NCI-H2107 (cell line): Measurements from ENCODE around the gene TP53BP1.

Source experiments
- DNase-seq: peaks from one replicate; lab custom pipeline; 2025; lab: John Stamatoyannopoulos, UW

The TP53BP1 gene

DNA sequence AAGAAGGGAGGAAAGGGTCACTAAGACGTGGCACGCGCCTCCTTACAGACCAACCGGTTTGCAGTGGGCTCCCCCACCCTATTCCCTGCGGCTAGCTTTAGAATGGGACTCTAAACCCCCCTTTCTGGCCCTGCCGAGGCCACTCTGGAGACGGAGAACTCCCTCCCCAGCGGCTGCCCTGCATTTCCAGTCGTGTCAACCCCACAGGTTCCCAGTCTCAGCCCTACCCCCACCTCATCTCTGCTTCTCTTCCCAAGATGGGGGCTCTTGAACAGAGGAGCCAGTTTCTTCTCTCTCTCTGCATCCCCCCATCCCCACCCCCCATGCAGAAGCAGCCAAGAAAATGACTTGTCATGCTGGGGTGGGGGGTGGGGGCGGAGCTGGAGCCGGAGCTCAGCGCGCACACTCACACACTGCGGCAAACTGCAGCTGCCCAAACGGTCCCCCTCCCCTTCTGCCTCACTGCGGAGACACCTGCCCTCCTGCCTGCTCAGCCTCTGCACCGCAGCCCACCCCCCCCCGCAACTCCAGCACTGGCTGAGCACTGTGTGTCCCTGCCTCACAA, 25.3 kb upstream of the TP53BP1 start:
- no peak for DNase-seq

- no peak for DNase-seq
These were observed 24.6 kb upstream of the TP53BP1 start, which contains the start of gene MAP1A for GRCh38 chr15:43517354-43518196. MAP1A (plus strand) TSS chr15:43517608; CDS start chr15:43521474, 3,866 bp downstream.

DNA sequence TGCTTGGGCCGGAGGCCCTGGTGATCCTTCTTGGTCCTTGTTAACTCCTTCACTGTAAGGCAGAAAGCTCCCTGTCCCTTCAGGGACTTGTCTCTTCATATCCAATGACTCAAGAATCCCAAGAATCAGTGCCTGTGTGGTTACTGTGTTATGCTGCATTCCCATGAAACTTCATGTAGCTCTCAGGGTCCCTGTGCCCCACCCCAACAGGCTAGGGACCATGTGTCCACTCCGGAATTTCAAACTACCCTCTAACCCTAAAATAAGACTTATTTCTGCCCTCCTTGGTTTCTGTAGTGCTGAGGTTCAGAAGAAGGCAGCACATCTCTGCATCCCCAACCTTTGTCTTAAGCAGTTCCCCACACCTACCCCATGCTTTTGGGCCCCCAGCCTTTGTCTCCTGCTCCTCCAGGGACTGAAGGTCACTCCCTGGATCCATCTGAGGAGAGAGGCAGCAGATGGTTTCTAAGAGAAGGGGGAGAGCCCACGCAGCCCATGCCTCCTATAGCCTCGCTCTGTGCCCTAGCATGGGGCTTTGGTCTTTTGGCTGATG, 23.9 kb upstream of the TP53BP1 start:
- DNase-seq = no peak

DNA sequence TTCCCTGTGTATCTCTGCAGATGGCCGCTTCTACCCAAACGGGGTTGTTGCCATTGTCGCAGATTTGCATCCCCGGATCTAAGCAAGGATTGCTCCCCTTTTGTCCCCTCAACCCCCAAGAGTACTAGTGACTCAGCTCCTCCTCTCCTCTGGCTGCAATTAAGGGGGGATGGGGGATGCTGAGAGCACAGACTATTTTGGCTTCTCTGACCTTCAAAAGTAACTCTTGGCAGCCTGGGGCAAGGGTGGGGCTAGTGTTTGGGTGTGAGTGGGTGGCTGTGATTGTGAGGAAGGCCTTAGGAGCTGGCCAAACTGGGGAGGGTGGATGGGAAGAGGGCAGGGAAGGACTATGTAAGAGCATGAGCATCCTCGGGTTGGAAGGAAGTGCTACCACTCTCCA, 23.2 kb upstream of the TP53BP1 start:
- no peak for DNase-seq

GRCh38 chr15:43515741-43516140, 22.8 kb upstream of the TP53BP1 start:
- DNase-seq = no peak

DNA sequence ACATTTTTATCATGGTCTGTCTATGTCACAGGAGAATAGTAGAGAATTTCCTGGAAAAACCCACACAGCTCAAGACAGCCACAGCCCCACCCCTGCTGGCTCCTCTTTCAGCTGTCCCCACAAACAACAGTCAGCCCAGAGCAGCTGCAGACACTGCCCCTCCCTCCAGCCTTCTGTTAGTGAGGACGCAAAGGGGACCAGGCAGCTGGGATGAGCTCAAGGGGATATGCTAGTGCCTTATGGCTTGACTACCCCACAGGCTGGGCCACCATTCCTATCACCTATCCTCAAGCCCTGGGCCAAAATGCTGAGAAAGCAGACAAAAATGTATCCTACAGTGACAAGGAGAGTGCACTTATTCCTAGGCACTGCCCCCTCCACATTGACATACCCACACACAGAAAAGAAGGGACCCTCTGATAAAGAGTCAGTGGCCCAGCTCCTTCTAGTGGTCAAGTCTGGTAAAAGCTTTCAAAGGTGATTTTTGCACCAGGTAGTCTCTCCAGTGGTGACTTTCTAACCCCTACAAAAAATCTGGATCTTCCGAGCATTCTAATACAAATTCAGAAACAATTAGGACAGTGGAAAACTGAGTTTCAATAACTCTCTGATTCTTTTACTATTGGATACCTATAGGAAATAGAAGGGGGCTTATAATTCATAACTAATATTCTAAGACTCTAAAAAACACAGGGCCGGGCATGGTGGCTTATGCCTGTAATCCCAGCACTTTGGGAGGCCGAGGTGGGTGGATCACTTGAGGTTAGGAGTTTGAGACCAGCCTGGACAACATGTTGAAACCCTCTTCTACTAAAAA, 21.5 kb upstream of the TP53BP1 start:
- no peak for DNase-seq

DNA sequence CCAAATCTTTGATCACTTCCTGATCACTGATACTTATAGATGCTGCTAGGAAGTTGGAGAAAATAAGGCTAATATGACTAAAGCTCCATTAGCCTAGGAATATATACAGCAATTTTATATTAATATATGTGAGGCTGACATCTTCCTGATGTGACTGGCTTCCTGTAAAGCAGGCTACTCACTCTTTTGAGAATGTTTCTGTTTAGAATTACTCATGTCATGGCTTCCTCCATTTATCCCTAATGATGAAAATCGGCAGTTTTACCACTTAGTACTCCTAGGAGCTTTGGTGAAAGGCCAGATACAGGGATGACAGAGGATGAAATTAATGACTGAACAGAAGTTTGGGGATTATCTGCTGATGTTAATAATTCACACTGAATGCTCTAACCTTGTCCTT, 20.6 kb upstream of the TP53BP1 start:
- no peak for DNase-seq

- no peak for DNase-seq
These were observed 18.3 kb upstream of the TP53BP1 start for GRCh38 chr15:43511012-43511885.

GRCh38 chr15:43510200-43511011, 17.4 kb upstream of the TP53BP1 start:
- peak; percentile 86 for DNase-seq

- DNase-seq = no peak
These were observed 16.8 kb upstream of the TP53BP1 start for GRCh38 chr15:43509660-43510199.

- no peak for DNase-seq
These were observed 16.2 kb upstream of the TP53BP1 start for GRCh38 chr15:43508991-43509659.

DNA sequence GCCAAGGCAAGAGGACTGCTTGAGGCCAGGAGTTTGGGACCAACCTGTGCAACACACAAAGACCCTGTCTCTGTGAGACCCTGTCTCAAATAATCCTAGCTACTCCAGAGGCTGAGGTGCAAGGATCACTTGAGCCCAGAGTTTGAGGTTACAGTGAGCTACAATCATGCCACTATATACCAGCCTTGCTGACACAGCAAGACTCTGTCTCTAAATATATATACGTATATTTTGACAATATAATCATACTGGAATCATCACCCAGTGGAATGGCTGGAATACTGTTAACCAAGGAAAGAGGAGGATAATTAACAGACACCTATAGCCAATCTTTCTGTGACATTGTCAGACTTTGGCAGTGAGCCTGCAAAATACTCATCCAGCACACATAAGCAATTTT, 15.5 kb upstream of the TP53BP1 start:
- DNase-seq = no peak

DNA sequence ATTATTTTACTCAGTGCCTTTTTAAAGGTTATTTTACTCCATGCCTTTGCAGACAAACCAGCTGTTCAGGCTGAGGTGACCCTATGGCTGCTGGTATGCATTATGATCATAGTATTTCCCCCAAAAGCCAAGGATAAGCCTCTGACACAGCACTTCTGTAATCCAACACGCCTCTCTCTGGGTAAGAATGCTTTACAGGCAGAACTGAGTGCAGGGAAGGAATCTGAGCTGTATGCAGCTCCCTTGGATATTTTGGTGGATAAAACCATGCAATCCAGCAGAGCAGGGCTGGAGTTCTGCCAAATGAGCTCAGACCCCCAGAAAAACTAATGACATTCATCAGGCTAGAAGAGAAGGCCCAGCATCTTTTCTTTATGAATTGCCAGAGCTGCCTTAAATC, 12.8 kb upstream of the TP53BP1 start:
- DNase-seq = no peak

GRCh38 chr15:43499635-43500034, 6.7 kb upstream of the TP53BP1 start:
- DNase-seq = no peak

DNA sequence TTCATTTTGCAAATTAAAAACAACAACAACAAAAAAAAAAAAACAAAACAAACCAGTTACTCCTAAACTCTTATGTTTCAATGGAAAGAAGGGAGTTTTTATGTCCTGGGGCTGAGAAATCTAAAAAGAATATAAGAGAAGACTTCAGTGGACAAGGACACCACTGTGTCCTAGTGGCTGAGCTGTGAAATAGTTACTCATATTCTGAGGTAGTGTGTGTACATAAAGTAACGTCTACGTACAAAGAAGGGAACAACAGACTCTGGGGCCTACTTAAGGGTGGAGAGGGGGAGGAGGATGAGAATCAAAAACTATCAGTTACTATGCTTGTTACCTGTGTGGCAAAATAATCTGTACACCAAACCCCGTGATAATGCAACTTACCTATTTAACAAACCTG, 6.0 kb upstream of the TP53BP1 start:
- no peak for DNase-seq

DNA sequence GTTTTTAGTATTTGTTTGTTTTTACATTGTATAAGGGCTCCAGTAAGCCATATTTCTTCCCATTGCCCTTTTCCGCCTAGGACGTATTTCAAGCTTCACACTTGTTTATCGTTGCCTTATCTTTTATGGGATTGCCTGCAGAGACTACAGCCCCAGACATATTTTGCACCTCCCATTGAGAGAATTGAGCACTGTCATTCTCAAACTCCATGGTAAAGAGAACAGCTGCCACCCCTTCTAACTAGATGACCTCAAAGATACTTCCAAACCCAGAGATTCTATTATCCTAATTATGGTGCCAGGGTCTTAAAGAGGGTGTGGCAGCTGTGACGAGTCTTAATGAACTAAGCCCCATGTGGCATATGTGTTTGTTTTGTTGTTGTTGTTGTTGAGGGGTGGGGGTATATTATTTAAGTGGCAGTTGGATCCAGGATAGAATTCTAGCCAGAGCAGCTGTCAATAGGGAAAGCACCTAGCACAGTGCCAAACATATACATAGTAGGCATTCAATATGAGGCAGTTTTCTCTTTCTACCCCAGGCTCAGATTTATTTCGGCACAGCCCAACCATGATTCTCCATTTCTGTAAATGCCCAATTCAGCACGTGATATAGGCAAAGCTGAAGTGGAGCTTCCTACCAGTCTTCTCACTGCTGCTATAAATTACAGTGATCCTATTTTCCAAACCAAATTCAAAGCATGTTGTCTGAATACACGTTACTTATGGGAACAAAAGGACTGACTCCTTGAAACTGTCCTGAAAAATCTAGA, 932 bp upstream of the TP53BP1 start:
- DNase-seq = no peak

DNA sequence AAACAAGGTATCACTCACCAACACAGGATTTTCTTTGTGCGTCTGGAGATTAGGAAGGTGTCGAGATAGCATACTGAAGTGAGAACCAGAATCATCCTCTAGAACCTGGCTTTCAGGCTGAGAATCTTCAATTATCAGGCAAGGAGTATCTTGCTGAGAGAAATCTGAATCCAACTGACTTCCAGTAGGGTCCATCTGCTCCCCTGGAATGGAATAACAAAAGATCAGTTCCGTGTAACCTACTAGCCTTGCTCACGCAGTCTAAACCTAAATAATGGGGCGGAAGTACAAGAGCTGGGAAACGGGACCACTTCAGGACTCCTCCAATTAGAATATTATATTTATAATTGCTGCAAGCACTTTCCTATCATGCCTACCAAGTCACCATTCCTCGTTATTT, 690 bp downstream of the TP53BP1 start:
- DNase-seq = no peak

DNA sequence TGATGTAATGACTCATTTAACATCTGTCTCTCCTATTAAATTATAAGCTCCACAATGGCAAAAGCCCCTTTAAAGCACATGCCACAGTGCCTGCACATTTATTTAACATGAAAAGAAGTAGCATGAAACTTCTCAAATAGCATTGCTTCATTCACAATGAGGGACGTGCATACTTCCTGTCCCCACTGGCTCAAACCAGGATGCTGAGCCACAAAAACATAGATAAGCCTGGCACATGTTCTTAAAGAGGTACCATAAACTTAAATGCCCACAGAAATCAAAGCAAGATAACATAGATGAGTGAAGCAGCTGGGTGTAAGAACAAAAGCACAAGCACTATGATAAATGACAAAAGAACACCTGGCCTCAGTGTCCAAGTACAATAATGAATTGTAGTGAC, 3.8 kb downstream of the TP53BP1 start:
- no peak for DNase-seq

DNA sequence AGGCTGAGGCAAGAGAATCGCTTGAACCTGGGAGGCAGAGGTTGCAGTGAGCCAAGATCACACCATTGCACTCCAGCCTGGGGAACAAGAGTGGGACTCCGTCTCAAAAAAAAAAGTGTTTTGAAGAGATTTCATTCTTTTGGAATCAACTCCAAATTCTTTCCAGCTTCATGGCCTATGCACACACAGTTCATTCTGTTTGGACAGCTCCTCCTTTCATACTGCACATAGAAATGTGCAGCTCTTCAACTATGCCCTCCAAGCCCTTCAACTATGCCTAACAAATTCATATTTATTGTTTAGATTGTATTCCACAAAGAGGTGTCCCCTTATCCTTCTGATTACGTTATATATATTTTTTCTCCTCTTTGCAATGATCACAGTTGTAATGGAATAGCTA, 4.2 kb downstream of the TP53BP1 start:
- DNase-seq = no peak
